Neuron (in vitro differentiated cells): ENCODE results near the gene LPCAT1.

ENCODE experiments used
- H2AFZ ChIP-seq: one replicate; pipeline ENCODE4 v1.6.1; 2013; ENCODE audit warnings: low read depth, mild to moderate bottlenecking, inconsistent platforms, low read length, moderate library complexity
- H3K27me3 ChIP-seq: one replicate; pipeline ENCODE4 v1.6.1; 2013; ENCODE audit warnings: low read length; ENCODE audit not compliant: insufficient read depth
- H3K36me3 ChIP-seq: one replicate; pipeline ENCODE4 v1.6.1; 2013; ENCODE audit warnings: low read length; ENCODE audit not compliant: insufficient read depth
- H3K4me1 ChIP-seq: one replicate; pipeline ENCODE4 v1.6.1; 2013; ENCODE audit warnings: low read length; ENCODE audit not compliant: insufficient read depth
- H3K4me3 ChIP-seq: 2 replicates; pipeline ENCODE4 v1.5.1; 2013; ENCODE audit warnings: mild to moderate bottlenecking, low read length, moderate library complexity
- H3K9me3 ChIP-seq: one replicate; pipeline ENCODE4 v1.6.1; 2013; ENCODE audit warnings: low read length

The LPCAT1 gene

GRCh38 chr5:1445689-1446601 is 77.8 kb downstream of the LPCAT1 start:
- Histone ChIP-seq H2AFZ (no peak overlapping the region), H3K27me3 (peaks cover 78% of the 10 kb centered on the region), H3K36me3 (no peaks in the 10 kb centered on the region), H3K4me3 (no peak overlapping the region), H3K4me1 (peaks cover 2% of the 10 kb centered on the region), H3K9me3 (no peaks in the 10 kb centered on the region)

GRCh38 chr5:1445313-1445688 is 78.5 kb downstream of the LPCAT1 start, which contains the start of gene SLC6A3:
Gene SLC6A3, minus strand, starts transcription at chr5:1445440. Its CDS starts 2,243 bp downstream, at chr5:1443197.
- Histone ChIP-seq H2AFZ (no peak within 1 kb of the TSS), H3K36me3 (no peaks in the 10 kb centered on the region), H3K4me3 (no peak within 1 kb of the TSS), H3K4me1 (peaks cover 2% of the 10 kb centered on the region), H3K27me3 (peaks cover 82% of the 10 kb centered on the region), H3K9me3 (no peaks in the 10 kb centered on the region)

- Histone ChIP-seq H2AFZ (no peak overlapping the region), H3K4me1 (peaks cover 2% of the 10 kb centered on the region), H3K4me3 (no peak overlapping the region), H3K9me3 (no peaks in the 10 kb centered on the region), H3K27me3 (peaks cover 76% of the 10 kb centered on the region), H3K36me3 (no peaks in the 10 kb centered on the region)
Measured at GRCh38 chr5:1444361-1445189, 79.2 kb downstream of the LPCAT1 start.

GRCh38 chr5:1443991-1444360 is 79.8 kb downstream of the LPCAT1 start:
- Histone ChIP-seq H3K9me3 (no peaks in the 10 kb centered on the region), H3K36me3 (no peaks in the 10 kb centered on the region), H3K4me3 (no peak overlapping the region), H2AFZ (no peak overlapping the region), H3K27me3 (peaks cover 70% of the 10 kb centered on the region), H3K4me1 (peaks cover 2% of the 10 kb centered on the region)

- no peaks in the 10 kb centered on the region for H3K36me3 ChIP-seq
- no peaks in the 10 kb centered on the region for H3K9me3 ChIP-seq
- no peak overlapping the region for H2AFZ ChIP-seq
- no peak overlapping the region for H3K4me3 ChIP-seq
- H3K27me3 ChIP-seq = peaks cover 64% of the 10 kb centered on the region
- H3K4me1 ChIP-seq = peaks cover 2% of the 10 kb centered on the region
Measured at GRCh38 chr5:1443171-1443570, 80.6 kb downstream of the LPCAT1 start.

- no peak overlapping the region for H2AFZ ChIP-seq
- peaks cover 59% of the 10 kb centered on the region for H3K27me3 ChIP-seq
- no peaks in the 10 kb centered on the region for H3K9me3 ChIP-seq
- H3K36me3 ChIP-seq = no peaks in the 10 kb centered on the region
- H3K4me3 ChIP-seq = no peak overlapping the region
- H3K4me1 ChIP-seq = peaks cover 2% of the 10 kb centered on the region
Measured at GRCh38 chr5:1442222-1443145, 81.3 kb downstream of the LPCAT1 start.

GRCh38 chr5:1441166-1441865 is 82.4 kb downstream of the LPCAT1 start:
- Histone ChIP-seq H3K4me3 (no peak overlapping the region), H3K4me1 (peaks cover 2% of the 10 kb centered on the region), H3K9me3 (no peaks in the 10 kb centered on the region), H2AFZ (no peak overlapping the region), H3K27me3 (peaks cover 51% of the 10 kb centered on the region), H3K36me3 (no peaks in the 10 kb centered on the region)

GRCh38 chr5:1440098-1440493 is 83.7 kb downstream of the LPCAT1 start:
- H3K9me3 ChIP-seq = no peaks in the 10 kb centered on the region
- peaks cover 2% of the 10 kb centered on the region for H3K4me1 ChIP-seq
- no peak overlapping the region for H3K4me3 ChIP-seq
- H2AFZ ChIP-seq = no peak overlapping the region
- no peaks in the 10 kb centered on the region for H3K36me3 ChIP-seq
- peaks cover 44% of the 10 kb centered on the region for H3K27me3 ChIP-seq

GRCh38 chr5:1439388-1440097 is 84.2 kb downstream of the LPCAT1 start:
- H3K27me3 ChIP-seq = peaks cover 39% of the 10 kb centered on the region

GRCh38 chr5:1438871-1439270 is 84.9 kb downstream of the LPCAT1 start:
- Histone ChIP-seq H3K4me1 (no peaks in the 10 kb centered on the region), H3K36me3 (no peaks in the 10 kb centered on the region), H3K9me3 (no peaks in the 10 kb centered on the region), H3K4me3 (no peak overlapping the region), H3K27me3 (peaks cover 32% of the 10 kb centered on the region), H2AFZ (no peak overlapping the region)

More at GRCh38 chr5:1439388-1440097, 84.2 kb downstream of the LPCAT1 start:
- H3K4me3 ChIP-seq = no peak overlapping the region
- no peak overlapping the region for H2AFZ ChIP-seq
- H3K36me3 ChIP-seq = no peaks in the 10 kb centered on the region
- no peaks in the 10 kb centered on the region for H3K4me1 ChIP-seq
- H3K9me3 ChIP-seq = no peaks in the 10 kb centered on the region

GRCh38 chr5:1437876-1438559 is 85.7 kb downstream of the LPCAT1 start:
- Histone ChIP-seq H2AFZ (no peak overlapping the region), H3K36me3 (no peaks in the 10 kb centered on the region)

More at GRCh38 chr5:1437876-1438559, 85.7 kb downstream of the LPCAT1 start:
- H3K4me1 ChIP-seq = no peaks in the 10 kb centered on the region
- peaks cover 2% of the 10 kb centered on the region for H3K9me3 ChIP-seq
- H3K4me3 ChIP-seq = no peak overlapping the region
- peaks cover 24% of the 10 kb centered on the region for H3K27me3 ChIP-seq
